IPS DF 6.9 (cell line): ENCODE data around the gene PRRC2A.
A peak's percentile ranks its signal among the peaks of the same experiment; 100 is the strongest.

Source experiments
- DNase-seq: peaks from one replicate; pipeline ENCODE4 v3.0.0-alpha.2; 2013; ENCODE audit warnings: low read depth, low spot score
- H3K27ac ChIP-seq: one replicate; pipeline ENCODE4 v1.5.1; 2013; ENCODE audit warnings: low read length, control low read depth
- H3K27me3 ChIP-seq: 2 replicates; pipeline ENCODE4 v1.6.1; 2013; ENCODE audit warnings: mild to moderate bottlenecking, low read length; ENCODE audit not compliant: control insufficient read depth, insufficient read depth
- H3K36me3 ChIP-seq: 2 replicates; pipeline ENCODE4 v1.6.1; 2013; ENCODE audit warnings: low read length; ENCODE audit not compliant: control insufficient read depth, insufficient read depth
- H3K4me1 ChIP-seq: 2 replicates; pipeline ENCODE4 v1.6.1; 2013; ENCODE audit warnings: low read length; ENCODE audit not compliant: control insufficient read depth, insufficient read depth
- H3K4me3 ChIP-seq: 2 replicates; pipeline ENCODE4 v1.5.1; 2013; ENCODE audit warnings: mild to moderate bottlenecking, low read length
- H3K9me3 ChIP-seq: 2 replicates; pipeline ENCODE4 v1.6.1; 2013; ENCODE audit warnings: low read length, inconsistent platforms; ENCODE audit not compliant: control insufficient read depth, insufficient read depth
- WGBS: extraction: QIAGEN DNeasy Blood & Tissue Kit; methylation state at CpG from one replicate; pipeline ENCODE4 v1.1.7; 2013; ENCODE audit warnings: mixed read lengths, missing lambda C conversion rate; ENCODE audit not compliant: insufficient read length, insufficient coverage; 5-methylcytosine and 5-hydroxymethylcytosine counted together

Gene PRRC2A

DNA sequence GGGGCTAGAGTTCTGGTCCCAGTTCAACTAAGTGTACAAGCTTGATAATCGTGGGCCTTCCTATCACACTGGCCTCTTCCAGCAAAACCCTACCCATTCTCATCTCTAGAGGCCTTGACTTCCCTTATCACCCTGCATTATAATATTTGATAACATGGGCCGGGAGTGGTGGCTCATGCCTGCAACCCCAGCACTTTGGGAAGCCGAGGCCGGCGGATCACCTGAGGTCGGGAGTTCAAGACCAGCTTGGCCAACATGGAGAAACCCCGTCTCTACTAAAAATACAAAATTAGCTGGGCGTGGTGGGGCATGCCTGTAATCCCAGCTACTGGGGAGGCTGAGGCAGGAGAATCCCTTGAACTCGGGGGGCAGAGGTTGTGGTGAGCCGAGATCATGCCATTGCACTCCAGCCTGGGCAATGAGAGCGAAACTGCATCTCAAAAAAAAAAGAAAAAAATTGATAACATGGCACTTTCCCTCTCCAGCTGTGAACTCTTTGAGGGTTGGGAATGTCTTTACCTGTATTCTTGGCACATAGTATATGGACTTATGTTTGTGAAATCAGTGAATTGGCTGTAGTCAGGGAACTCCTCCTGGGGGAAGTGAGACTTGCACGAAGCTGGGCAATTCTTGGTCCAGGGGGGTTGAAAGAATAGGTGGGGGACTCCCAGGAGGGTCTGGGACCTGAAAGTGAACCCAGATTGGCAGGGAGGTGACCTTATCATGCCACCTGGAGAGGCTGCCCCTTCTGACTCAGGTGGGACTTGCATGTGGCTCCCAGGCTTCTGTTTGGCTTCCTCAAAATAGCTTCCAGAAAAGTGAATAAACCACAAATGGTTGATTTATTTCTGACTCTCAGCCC, 41.0 kb downstream of the PRRC2A start:
- Histone ChIP-seq H3K36me3 (0 out of 2 replicates have a peak, but pooled peaks cover 7% of the 10 kb centered on the region), H3K27ac (no peak overlapping the region), H3K4me3 (no peak overlapping the region), H3K4me1 (0 out of 2 replicates have a peak, but pooled peaks cover 2% of the 10 kb centered on the region), H3K9me3 (no peaks in the 10 kb centered on the region), H3K27me3 (no peaks in the 10 kb centered on the region)
- no CpG with 5 or more reads among the region's 12 CpGs for WGBS
- DNase-seq: no peak

DNA sequence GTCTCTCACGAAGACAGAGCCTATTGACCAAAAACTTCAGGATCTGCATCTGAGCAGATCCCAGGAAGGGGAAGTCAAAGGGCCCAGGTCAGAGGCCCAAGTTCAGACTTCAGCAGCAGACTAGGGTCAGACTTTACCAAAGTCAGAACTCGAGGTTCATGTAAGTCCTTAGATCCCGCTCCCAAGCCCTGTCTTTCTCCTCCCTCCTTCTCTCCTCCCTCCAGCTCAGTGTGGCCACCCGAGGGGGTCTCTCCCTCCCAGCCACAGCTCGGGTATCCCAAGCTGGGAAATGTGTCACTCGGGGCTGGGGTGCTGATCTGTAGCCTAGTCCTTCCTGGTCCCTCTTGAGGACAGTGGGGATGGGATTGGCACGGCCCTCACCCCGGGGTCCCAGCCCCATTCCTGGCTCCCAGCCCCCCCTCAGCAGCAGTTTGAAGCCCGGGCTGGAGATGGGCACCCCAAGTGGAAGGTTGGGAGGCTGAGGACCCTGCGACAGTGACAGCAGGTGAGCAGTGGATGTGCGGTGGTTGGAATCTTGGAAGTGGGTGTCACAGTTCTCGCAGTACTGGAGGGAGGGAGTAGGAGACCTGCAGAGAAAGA, 41.7 kb downstream of the PRRC2A start:
- no CpG with 5 or more reads among the region's 12 CpGs for WGBS
- H3K27me3 ChIP-seq: no peaks in the 10 kb centered on the region
- DNase-seq: no peak
- H3K36me3 ChIP-seq: 0 out of 2 replicates have a peak, but pooled peaks cover 7% of the 10 kb centered on the region
- no peak overlapping the region for H3K4me3 ChIP-seq
- no peaks in the 10 kb centered on the region for H3K9me3 ChIP-seq
- peaks cover 4% of the 10 kb centered on the region; the same call in 1 of the 2 replicates for H3K4me1 ChIP-seq
- no peak overlapping the region for H3K27ac ChIP-seq

DNA sequence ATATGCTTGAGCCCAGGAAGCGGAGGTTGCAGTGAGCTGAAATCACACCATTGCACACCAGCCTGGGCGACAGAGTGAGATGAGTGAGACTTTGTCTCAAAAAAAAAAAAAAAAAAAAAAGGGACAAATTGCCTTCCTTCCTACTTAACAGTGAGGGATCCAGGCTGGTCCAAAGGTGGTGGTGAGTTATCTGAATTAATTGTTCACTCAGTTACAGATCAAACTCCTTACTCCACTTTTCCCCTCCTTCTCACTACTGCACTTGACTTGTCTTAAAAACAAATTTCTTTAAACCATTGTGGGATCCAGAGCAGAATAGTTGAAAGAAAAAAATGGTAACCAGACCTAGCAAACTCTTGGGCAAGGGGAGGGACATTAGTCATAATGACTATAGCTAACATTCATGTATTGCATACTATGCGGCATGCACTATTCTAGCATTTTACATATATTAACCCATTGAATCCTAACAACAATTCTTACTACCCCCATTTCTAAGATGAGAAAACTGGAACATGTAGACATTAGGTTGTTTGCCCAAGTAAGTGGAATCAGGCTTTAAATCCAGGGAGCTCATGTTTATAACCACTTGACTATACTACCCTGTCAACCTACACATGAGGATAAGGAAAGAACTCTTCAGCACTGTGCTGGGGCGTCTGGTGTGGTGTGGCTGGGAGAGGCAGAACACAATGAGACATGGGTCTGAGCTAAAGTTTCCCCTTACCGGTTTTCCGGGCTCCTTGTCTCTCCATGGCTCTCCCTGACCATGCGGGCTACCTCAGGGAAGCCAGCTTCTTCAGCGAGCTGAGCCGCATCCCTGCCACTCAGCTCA, 42.8 kb downstream of the PRRC2A start:
- Histone ChIP-seq H3K4me1 (peaks cover 4% of the 10 kb centered on the region; the same call in 1 of the 2 replicates), H3K27me3 (no peaks in the 10 kb centered on the region)

GRCh38 chr6:31663961-31664789, 43.7 kb downstream of the PRRC2A start:
- WGBS: no CpG with 5 or more reads among the region's 17 CpGs
- Histone ChIP-seq H3K4me1 (peaks cover 4% of the 10 kb centered on the region; the same call in 1 of the 2 replicates), H3K4me3 (peak overlapping the region; percentile 98; the same call in 1 of the 2 replicates), H3K27me3 (no peaks in the 10 kb centered on the region), H3K27ac (no peak overlapping the region), H3K36me3 (peaks cover 18% of the 10 kb centered on the region), H3K9me3 (no peaks in the 10 kb centered on the region)
- DNase-seq: no peak

More for the DNA sequence above, 42.8 kb downstream of the PRRC2A start:
- Histone ChIP-seq H3K27ac (no peak overlapping the region), H3K9me3 (no peaks in the 10 kb centered on the region), H3K36me3 (peaks cover 11% of the 10 kb centered on the region; the same call in 1 of the 2 replicates), H3K4me3 (no peak overlapping the region; the same call in 1 of the 2 replicates)
- DNase-seq: no peak
- WGBS: no CpG with 5 or more reads among the region's 9 CpGs

DNA sequence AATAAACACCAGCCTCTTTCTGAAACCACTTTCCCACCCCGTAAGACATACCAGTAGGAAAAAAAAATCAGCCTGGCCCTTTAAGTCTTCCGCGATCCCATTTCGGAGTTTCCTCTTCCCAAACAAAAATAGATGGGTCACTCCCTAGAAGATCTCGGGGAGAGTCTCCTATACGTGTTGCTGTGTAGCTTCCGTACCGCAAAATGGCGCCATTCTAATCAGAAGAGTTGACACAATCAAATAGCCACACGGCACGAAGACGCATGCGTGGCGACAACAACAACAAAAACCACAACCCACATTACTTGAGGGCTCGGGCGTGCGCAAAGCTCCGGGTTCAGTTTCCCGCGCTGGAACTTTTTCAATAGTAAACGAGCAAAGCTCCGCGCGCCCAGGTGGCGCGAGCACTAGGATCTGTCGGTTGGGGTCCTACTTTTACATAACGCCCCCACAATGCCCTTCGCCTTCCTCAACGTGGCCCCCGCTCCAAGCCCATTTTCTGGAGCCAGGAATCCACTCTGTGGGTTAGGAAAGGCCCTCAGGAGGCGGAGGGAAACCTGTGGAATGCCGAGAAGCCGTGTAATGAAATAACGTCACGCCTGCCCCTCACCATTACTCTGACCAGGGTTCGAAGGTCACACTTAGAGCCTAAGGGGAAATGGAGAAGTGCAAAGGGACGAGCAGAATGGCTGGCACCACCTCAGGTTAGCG, 44.4 kb downstream of the PRRC2A start, which contains the start of gene GPANK1:
Gene GPANK1 (minus strand): TSS at position 208 of the 711 bp plus-strand sequence. CDS start 519 bp downstream, outside the sequence.
- no peak within 1 kb of the TSS for H3K27ac ChIP-seq
- DNase-seq: no peak
- H3K36me3 ChIP-seq: peaks cover 24% of the 10 kb centered on the region
- no CpG with 5 or more reads among the region's 39 CpGs for WGBS
- peaks cover 2% of the 10 kb centered on the region; the same call in 1 of the 2 replicates for H3K4me1 ChIP-seq
- no peaks in the 10 kb centered on the region for H3K9me3 ChIP-seq
- no peaks in the 10 kb centered on the region for H3K27me3 ChIP-seq
- H3K4me3 ChIP-seq: peak within 1 kb of the TSS; percentile 98

DNA sequence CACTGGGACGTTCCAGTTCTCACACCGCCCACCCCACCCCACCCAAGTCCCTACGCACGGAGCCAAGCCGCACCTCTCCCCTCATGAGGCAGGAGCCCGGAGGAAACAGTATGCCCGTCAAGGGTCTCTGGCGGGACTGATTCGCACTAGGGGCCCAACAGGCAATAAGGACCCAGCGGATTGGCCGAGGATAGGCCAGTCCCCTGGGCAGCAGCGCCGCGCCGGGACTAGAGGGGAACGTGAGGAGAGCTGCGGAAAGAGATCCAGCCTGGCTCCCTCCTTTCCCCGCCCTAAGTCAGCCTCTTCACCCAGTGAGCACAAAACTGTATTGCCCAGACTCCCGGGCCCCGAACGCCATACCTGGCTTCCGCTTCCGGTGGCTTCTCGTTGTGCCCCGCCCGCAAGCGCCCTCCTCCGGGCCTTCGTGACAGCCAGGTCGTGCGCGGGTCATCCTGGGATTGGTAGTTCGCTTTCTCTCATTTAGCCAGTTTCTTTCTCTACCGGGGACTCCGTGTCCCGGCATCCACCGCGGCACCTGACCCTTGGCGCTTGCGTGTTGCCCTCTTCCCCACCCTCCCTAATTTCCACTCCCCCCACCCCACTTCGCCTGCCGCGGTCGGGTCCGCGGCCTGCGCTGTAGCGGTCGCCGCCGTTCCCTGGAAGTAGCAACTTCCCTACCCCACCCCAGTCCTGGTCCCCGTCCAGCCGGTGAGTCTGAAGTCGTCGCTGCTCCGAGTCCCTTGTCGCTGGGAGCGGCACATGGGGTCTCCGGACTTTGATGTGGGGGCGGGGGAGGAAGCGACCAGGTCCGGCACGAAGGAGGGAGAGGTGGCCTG, 45.2 kb downstream of the PRRC2A start, which contains the start of gene CSNK2B:
Gene CSNK2B (plus strand): TSS at position 580 of the 836 bp plus-strand sequence. CDS start 752 bp downstream, outside the sequence.
- peak; percentile 95 for DNase-seq
- Histone ChIP-seq H3K4me3 (peak within 1 kb of the TSS; percentile 98), H3K36me3 (peaks cover 30% of the 10 kb centered on the region), H3K27me3 (no peaks in the 10 kb centered on the region), H3K27ac (no peak within 1 kb of the TSS), H3K9me3 (no peaks in the 10 kb centered on the region), H3K4me1 (peaks cover 2% of the 10 kb centered on the region; the same call in 1 of the 2 replicates)
- WGBS: no CpG with 5 or more reads among the region's 63 CpGs

DNA sequence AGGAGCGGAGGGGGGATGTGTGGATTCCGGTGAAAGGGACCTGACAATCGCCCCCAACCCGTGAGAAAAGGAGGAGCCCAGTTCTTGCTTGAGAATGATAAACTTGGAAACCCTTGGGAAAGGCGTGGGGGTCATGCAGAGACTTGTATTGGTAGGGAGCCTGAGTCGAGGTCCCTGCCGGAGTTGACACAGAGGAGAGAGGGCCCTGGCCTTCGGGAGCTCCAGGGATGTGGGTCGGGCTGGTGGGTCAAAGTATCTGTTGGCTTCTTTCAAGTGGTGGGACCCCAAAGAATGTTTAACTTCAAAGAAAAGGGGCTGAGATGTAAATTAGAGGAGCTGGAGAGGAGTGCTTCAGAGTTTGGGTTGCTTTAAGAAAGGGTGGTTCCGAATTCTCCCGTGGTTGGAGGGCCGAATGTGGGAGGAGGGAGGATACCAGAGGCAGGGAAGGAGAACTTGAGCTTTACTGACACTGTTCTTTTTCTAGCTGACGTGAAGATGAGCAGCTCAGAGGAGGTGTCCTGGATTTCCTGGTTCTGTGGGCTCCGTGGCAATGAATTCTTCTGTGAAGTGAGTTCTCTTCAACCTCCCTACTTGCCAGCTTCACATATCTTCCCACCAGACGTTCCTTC, 45.9 kb downstream of the PRRC2A start:
- Histone ChIP-seq H3K4me3 (peak overlapping the region; percentile 98), H3K9me3 (no peaks in the 10 kb centered on the region), H3K27ac (no peak overlapping the region), H3K27me3 (no peaks in the 10 kb centered on the region), H3K4me1 (peaks cover 2% of the 10 kb centered on the region; the same call in 1 of the 2 replicates), H3K36me3 (peaks cover 35% of the 10 kb centered on the region)
- DNase-seq: no peak
- no CpG with 5 or more reads among the region's 15 CpGs for WGBS

GRCh38 chr6:31669676-31670075, 49.2 kb downstream of the PRRC2A start, which contains the start of gene LY6G5B:
TSS of gene LY6G5B (plus strand) at chr6:31669976. CDS start at chr6:31670951, 975 bp downstream.
- Histone ChIP-seq H3K4me1 (peaks cover 2% of the 10 kb centered on the region; the same call in 1 of the 2 replicates), H3K27ac (no peak within 1 kb of the TSS), H3K9me3 (no peaks in the 10 kb centered on the region), H3K4me3 (no peak within 1 kb of the TSS), H3K27me3 (no peaks in the 10 kb centered on the region), H3K36me3 (peaks cover 35% of the 10 kb centered on the region)
- WGBS: 100% methylated on average over 2 of the region's 8 CpGs
- no peak for DNase-seq
